Right ventricle myocardium inferior (tissue), 1 donor: ENCODE measurements around the gene DDX60. TPM values are rescaled to one million over a fixed set of nuclear protein-coding genes. Genes with fewer than 3 reads are reported as not detected.
A peak's percentile ranks its signal among the peaks of the same experiment; 100 is the strongest.
"Not testable (repeated sequence)": the region's sequence is repeated elsewhere in the genome, so short reads cannot be mapped to it uniquely, and the experiment has no call there.

ENCODE experiments used
- ATAC-seq: fragments of 200-7000 bp; cut with Tn5 transposase; one replicate; pipeline ENCODE4 v1.9.1; 2020; ENCODE audit warnings: mild to moderate bottlenecking, moderate library complexity
- DNase-seq: peaks from one replicate; pipeline ENCODE4 v3.0.0; 2021; ENCODE audit errors: missing footprints
- intact Hi-C: fragments of 100-400 bp; cut with DNase I; formaldehyde crosslinking; loops from one replicate; pipeline ENCODE4 v1.11.0; 2022
- total RNA-seq: library from RNA; stranded (reverse); fragmentation: NEBNext Ultra II Directional; extraction: Animal tissue kit (Norgen Biotek cat#: 25700); gene quantifications from one replicate; pipeline ENCODE4 v1.2.1, GENCODE V29; 2021
- donor health status: DM: no; HTN: yes; CAD: no; lungs with severe emphysema.

DDX60 gene
- total RNA-seq, 1 donor from 2014 or later: 7.7 TPM

GRCh38 chr4:168304744-168305459, 13.7 kb downstream of the DDX60 start:
- DNase-seq: no peak

GRCh38 chr4:168303430-168303829, 15.1 kb downstream of the DDX60 start:
- ATAC-seq, DNase-seq, intact Hi-C loops: not testable (repeated sequence)

More at GRCh38 chr4:168304744-168305459, 13.7 kb downstream of the DDX60 start:
- ATAC-seq: no peak
- intact Hi-C loops: no loop called here

DNA sequence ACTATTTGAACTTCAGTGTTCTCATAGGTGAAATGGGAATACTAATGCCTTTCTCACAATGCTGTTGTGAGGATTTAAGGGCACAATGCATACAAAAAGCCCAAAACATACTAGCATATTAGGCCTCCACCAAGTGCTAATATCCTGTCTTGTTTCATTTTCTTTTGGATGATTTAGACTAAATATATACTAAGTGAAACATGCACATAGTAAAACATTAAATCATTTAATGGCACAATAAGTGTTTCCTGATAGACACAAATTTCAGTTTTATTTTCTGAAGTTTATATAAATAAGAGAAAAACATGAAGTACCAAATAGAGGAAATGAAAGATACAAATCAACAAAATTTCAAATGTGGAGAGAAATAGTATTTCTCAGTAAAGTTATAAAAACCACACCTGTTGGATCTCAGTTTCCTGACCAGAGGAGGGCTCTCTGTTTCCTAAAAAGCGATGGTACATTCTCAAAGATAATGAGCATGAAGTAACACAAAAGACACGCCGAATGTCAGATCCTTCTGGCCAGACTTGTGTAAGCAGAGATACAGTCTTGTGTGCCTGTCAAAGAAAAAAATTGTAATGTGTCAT, 25.1 kb downstream of the DDX60 start:
- ATAC-seq (no peak), DNase-seq (no peak)
- intact Hi-C loops: no loop called here

GRCh38 chr4:168291242-168291641, 27.3 kb downstream of the DDX60 start:
- DNase-seq (no peak), ATAC-seq (no peak)
- intact Hi-C loops: no loop called here

DNA sequence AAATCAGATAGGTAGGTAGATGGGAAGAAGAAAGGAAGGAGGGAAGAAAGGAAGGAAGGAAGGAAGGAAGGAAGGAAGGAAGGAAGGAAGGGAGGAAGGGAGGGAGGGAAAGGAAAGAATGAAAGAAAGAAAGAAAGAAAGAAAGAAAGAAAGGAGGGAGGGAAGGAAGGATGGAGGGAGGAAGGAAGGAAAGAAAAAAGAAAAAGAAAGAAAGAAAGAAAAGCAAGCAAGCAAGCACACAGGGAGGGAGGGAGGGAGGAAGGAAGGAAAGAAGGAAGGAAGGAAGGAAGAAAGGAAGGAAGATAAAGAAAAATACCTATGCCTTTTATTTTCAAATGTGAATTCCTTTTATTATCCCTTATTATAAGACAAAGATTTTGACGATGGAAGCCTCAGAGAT, 32.7 kb downstream of the DDX60 start:
- intact Hi-C loops, ATAC-seq, DNase-seq: not testable (repeated sequence)

DNA sequence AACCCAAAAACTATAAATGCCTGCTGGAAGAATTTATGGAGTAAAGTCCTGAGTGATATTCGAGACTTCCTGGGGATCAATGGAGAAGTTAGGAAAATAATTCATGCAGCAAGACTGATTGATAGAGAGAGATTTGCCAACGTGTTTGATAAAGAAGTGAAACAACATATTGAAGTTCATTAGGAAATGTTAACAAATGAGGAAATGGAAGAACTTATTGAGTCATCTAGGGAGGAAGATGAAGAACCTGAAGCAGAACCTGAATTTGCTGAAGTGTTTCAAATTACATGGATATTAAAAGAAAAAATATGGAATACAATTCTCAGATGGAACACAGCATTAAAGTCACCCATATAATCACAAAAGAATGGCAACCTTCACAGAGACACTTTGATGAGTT, 39.0 kb downstream of the DDX60 start:
- intact Hi-C loops: no loop called here
- no peak for ATAC-seq
- no peak for DNase-seq

DNA sequence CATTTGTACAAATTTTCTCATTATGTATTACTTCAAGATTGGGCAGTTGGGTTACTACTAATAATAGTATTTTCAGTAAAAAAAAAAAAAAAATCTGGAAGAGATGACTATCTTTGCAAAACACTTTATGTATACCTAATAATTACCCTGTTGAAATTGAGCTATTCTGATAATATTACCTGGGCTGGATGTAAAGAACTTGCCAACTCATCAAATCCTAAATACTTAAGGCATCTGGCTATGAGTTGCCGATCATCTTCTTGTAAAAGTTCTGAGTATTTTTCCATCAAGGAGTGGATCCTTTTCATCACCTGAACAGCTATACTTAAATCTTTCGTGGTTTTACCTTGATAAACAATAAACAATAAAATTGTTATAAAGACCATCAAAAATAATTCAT, 42.7 kb downstream of the DDX60 start:
- ATAC-seq (no peak), DNase-seq (no peak)
- intact Hi-C loops: no loop called here

DNA sequence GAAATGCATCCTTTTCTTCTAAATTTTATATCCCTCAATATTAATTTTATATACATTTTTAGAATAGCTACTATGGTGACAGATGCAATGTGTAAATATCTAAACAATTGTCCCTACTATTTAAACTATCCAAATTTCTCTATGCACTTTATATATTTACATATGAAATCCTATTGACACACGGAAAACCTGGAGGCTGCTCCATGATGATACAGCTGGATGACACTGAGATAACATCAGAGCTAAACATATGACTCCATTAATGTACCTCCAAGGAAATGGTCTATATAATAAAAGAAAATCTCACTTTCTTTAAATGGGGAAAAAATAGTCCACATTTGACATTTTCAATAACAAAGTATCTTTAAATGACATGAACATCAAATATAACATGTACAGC, 43.7 kb downstream of the DDX60 start:
- DNase-seq: no peak
- intact Hi-C loops: no loop called here
- no peak for ATAC-seq

DNA sequence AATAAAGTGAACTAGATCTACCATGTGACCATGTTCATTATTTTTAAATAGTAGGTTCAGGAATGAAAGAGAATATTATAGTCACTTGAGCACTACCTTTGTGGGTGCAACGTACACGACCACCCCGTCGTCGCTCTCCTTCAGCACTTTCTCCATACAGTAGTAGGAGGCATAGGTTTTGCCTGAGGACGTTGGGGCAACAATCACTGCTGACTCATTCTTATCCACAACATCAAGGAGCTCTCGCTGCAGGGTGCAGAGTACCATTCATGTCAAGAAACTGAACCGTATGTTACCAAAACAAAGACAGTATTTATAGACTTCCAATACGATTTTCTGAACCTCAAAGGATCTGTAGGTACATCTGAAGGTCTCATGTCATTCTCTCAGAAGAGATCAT, 44.7 kb downstream of the DDX60 start:
- no peak for ATAC-seq
- intact Hi-C loops: no loop called here
- no peak for DNase-seq

DNA sequence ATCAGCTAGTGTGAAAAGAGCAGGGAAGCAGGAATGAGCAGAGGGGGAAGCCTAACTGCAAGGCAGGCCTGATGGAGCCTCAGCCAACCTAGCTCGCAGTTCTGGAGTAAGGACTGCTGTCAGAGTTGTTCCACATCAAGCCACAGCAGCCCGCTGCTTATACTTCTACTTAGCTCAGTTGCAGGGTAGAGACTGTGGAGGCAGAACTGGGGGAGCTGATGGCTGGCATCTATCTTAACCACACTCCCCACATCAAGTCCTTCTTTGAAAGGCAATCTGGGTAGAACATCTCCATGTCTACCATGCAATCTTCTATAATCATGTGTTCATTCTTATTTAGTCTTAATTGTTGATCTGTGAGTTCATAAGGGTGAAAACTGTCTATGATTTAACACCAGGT, 46.1 kb downstream of the DDX60 start:
- intact Hi-C loops: no loop called here
- ATAC-seq (no peak), DNase-seq (no peak)

DNA sequence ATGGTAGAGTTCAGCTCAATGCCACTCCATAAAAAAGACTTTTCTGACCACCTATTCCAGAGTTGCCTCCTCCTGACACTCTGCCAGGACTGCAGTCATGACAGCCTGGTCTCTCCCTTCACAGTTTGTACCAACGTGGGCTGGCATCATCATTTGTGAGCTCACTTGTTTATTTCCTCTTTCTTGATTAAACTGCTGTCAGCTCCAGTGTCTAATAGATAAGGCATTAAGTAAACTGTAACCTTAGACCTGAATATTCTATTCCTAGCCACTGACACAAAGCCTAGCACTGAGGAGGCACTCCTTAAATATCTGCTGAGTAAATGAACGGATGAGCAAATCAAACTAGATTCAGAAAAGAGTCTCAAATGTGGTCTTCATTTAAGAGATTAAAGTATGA, 48.7 kb downstream of the DDX60 start:
- intact Hi-C loops: loop anchor here (5.0 kb wide), 1 partner anchor 212 kb away; the partner anchor contains the start of gene DDX60L
- peak; percentile 49 for ATAC-seq
- no peak for DNase-seq

DNA sequence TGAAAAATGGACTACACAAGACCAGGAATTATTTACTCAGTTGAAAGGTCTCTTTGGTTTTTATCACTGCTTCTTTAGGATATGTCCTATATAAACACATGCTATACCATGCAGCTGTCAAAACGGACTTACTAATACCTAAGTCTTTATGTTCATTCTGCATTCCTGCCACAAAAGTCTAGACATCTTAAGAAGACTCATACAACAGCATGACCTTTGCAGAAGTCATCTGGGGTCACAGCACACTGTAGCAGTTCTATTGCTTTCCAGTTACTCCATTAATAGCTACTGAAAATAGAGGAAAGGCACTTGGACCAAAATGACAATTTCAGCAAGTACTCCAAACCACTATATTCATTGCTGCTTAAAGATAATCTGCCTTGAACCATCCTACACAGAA, 53.2 kb downstream of the DDX60 start:
- ATAC-seq: peak; percentile 66
- intact Hi-C loops: loop anchor here (5.0 kb wide), 1 partner anchor 217 kb away; the partner anchor contains the start of gene DDX60L
- DNase-seq: no peak

DNA sequence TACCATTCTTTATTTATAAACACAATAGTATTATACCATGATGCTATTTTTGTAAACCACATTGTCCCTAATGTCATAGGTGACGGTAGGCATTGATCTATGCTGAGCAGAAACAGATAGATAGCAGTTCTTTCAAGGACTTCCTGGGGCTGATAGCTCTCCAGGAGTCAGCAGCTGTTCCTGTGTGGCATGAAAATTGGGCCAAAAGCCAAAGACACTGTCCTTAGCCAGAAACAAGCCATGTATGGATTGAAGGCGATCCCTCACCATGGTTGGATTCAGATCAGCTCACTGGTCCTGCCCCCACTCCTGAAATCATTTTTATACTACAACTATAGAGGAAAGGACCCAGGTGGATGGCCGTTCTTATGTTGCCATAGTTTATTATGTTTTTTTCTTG, 53.6 kb downstream of the DDX60 start:
- DNase-seq: no peak
- peak; percentile 91 for ATAC-seq
- intact Hi-C loops: loop anchor here (5.0 kb wide), 1 partner anchor 217 kb away; the partner anchor contains the start of gene DDX60L

GRCh38 chr4:168263039-168263438, 55.5 kb downstream of the DDX60 start:
- intact Hi-C loops: no loop called here
- DNase-seq (no peak), ATAC-seq (no peak)

DNA sequence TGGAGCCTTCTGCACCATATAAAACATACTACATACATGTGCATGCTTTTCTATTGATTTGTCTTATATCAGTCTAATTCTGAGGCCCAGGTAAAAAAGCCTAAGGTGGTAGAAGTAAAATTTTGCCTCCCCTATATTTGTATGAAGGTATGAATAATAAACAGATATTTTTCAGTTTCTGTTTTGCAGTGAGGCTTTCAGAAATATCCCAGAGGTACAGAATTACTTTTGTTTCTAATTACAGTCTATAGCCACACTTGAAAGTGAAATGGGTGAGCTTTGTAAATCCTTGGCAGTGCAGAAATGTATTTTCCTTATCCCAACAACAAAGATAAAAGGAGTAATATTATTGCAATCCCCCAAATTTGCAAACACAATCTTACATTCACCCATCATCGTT, 59.5 kb downstream of the DDX60 start:
- ATAC-seq (no peak), DNase-seq (no peak)
- intact Hi-C loops: loop anchor here (5.0 to 10.0 kb wide), 2 partner anchors 156 to 238 kb away; partner anchors contain the start of gene PALLD

GRCh38 chr4:168257768-168258167, 60.8 kb downstream of the DDX60 start:
- intact Hi-C loops: loop anchor here (5.0 to 10.0 kb wide), 2 partner anchors 157 to 240 kb away; partner anchors contain the start of gene PALLD
- DNase-seq (no peak), ATAC-seq (peak; percentile 74)

- DNase-seq (no peak), ATAC-seq (no peak)
- intact Hi-C loops: no loop called here
Observed at GRCh38 chr4:168248176-168248710, 70.3 kb downstream of the DDX60 start.

GRCh38 chr4:168247603-168248002, 70.9 kb downstream of the DDX60 start:
- ATAC-seq (no peak), DNase-seq (no peak)
- intact Hi-C loops: no loop called here

DNA sequence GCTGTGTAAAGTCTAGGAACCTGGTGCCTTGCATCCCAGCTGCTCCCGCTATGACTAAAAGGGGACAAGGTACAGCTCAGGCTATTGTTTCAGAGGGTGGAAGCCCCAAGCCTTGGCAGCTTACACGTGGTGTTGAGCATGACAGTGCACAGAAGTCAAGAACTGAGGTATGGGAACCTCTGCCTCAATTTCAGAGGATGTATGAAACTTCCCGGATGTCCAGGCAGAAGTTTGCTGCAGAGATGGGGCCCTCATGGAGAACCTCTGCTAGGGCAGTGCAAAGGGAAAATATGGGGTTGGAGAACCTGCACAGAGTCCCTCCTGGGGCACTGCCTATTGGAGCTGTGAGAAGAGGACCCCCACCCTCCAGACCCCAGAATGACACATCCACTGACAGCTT, 76.6 kb downstream of the DDX60 start:
- ATAC-seq: no peak
- intact Hi-C loops: no loop called here

DNA sequence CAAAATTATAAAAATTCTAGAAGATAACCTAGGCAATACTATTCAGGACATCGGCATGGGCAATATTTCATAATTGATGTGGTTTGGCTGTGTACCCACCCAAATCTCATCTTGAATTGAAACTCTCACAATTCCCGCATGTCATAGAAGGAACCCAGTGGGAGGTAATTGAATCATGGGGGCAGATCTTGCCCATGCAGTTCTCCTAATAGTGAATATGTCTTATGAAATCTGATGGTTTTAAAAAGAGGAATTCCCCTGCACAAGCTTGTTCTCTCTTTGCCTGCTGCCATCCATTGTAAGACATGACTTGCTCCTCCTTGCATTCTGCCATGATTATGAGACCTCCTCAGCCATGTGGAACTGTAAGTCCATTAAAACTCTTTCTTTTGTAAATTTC, 77.7 kb downstream of the DDX60 start:
- no peak for ATAC-seq
- no peak for DNase-seq
- intact Hi-C loops: no loop called here

More for the DNA sequence above, 76.6 kb downstream of the DDX60 start:
- DNase-seq: no peak
